Subcutaneous abdominal adipose tissue (tissue), 5 donors: ENCODE measurements around the gene TMC8.
A peak's percentile ranks its signal among the peaks of the same experiment; 100 is the strongest.
"Not testable (repeated sequence)": the region's sequence is repeated elsewhere in the genome, so short reads cannot be mapped to it uniquely, and the experiment has no call there.

Source experiments
- H3K27ac ChIP-seq: one replicate; pipeline ENCODE4 v1.7.0; 2013; ENCODE audit warnings: low read depth, mild to moderate bottlenecking, inconsistent platforms, low read length, moderate library complexity
- H3K27me3 ChIP-seq, 5 donors: one replicate each; pipeline ENCODE4 v1.7.0; 2013; ENCODE audit warnings: low read length in 5 of 5, inconsistent platforms in 1 of 5; ENCODE audit not compliant: control insufficient read depth in 5 of 5, insufficient read depth in 4 of 5
- H3K36me3 ChIP-seq, 5 donors: one replicate each; pipeline ENCODE4 v1.7.0; 2013; ENCODE audit warnings: low read length in 5 of 5; ENCODE audit not compliant: control insufficient read depth in 5 of 5, insufficient read depth in 5 of 5
- H3K4me1 ChIP-seq, 5 donors: one replicate each; pipeline ENCODE4 v1.7.0; 2013; ENCODE audit warnings: low read length in 5 of 5, mild to moderate bottlenecking in 3 of 5, moderate library complexity in 1 of 5; ENCODE audit not compliant: control insufficient read depth in 5 of 5, insufficient read depth in 5 of 5
- H3K4me3 ChIP-seq, 5 donors: one replicate each; pipeline ENCODE4 v1.7.0; 2013; ENCODE audit warnings: low read length in 5 of 5, low read depth in 1 of 5
- H3K9ac ChIP-seq, 5 donors: one replicate each; pipeline ENCODE4 v1.7.0; 2013; ENCODE audit warnings: low read length in 5 of 5, mild to moderate bottlenecking in 4 of 5, moderate library complexity in 3 of 5
- H3K9me3 ChIP-seq, 5 donors: one replicate each; pipeline ENCODE4 v1.7.0; 2013; ENCODE audit warnings: low read length in 5 of 5; ENCODE audit not compliant: control insufficient read depth in 5 of 5
- donor health status: healthy.
- donor health status: healthy.
- donor health status: healthy.
- donor health status: healthy.
- donor health status: healthy.

TMC8 gene

DNA sequence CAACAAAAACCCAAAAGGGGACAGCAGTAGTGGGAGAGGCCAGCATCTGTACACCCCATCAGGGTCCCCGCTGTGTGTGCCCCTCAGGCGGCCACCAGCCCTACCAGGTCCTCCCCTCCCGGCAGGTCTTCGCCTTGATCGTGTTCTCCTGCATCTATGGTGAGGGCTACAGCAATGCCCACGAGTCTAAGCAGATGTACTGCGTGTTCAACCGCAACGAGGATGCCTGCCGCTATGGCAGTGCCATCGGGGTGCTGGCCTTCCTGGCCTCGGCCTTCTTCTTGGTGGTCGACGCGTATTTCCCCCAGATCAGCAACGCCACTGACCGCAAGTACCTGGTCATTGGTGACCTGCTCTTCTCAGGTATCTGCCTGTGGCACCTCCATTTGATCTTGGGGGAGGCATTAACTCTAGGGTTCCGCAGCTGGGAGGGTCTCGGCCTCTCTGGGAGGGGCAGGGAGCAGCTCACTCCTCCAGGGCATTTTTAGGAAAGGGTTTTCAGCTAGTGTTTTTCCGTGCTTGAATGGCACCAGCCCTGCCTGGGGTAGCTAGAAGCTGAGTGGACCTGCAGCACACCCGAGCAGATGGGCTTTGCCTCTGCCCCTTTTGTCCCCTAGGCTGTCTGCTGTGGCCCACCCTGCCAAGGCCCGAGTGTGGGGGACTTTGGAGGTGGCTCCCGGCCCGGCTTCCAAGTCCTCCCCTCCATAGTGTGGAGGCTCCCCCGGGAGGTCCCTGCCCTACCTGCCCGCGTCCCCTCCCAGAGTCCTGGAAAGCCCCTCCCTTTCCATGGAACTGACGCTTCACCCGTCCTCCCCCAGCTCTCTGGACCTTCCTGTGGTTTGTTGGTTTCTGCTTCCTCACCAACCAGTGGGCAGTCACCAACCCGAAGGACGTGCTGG lies 40.4 kb downstream of the TMC8 start:
- Histone ChIP-seq H3K27ac (no peak overlapping the region), H3K9ac (no peak overlapping the region), H3K4me3 (no peak overlapping the region)

GRCh38 chr17:78171591-78172248 lies 41.1 kb downstream of the TMC8 start:
- peaks cover 13 to 80% (median 61%) of the 10 kb centered on the region in 5 donors for H3K4me1 ChIP-seq
- H3K9ac ChIP-seq, H3K27ac ChIP-seq, H3K9me3 ChIP-seq, H3K27me3 ChIP-seq, H3K4me3 ChIP-seq: not testable (repeated sequence)
- peaks cover 0 to 25% (median 19%) of the 10 kb centered on the region in 5 donors for H3K36me3 ChIP-seq

More for the DNA sequence above, 40.4 kb downstream of the TMC8 start:
- H3K36me3 ChIP-seq = peaks cover 0 to 25% (median 19%) of the 10 kb centered on the region in 5 donors
- no peaks in the 10 kb centered on the region for H3K27me3 ChIP-seq
- peaks cover 8 to 72% (median 53%) of the 10 kb centered on the region in 5 donors for H3K4me1 ChIP-seq
- no peaks in the 10 kb centered on the region for H3K9me3 ChIP-seq

- Histone ChIP-seq H3K27ac (peak overlapping the region; percentile 79), H3K4me3 (no peak overlapping the region), H3K4me1 (peaks cover 13 to 82% (median 63%) of the 10 kb centered on the region in 5 donors), H3K36me3 (peaks cover 0 to 25% (median 19%) of the 10 kb centered on the region in 5 donors), H3K9me3 (no peaks in the 10 kb centered on the region), H3K27me3 (no peaks in the 10 kb centered on the region), H3K9ac (peak overlapping the region in 1 of 5 donors; percentile 35)
Measured at GRCh38 chr17:78172249-78173051, 41.9 kb downstream of the TMC8 start.

DNA sequence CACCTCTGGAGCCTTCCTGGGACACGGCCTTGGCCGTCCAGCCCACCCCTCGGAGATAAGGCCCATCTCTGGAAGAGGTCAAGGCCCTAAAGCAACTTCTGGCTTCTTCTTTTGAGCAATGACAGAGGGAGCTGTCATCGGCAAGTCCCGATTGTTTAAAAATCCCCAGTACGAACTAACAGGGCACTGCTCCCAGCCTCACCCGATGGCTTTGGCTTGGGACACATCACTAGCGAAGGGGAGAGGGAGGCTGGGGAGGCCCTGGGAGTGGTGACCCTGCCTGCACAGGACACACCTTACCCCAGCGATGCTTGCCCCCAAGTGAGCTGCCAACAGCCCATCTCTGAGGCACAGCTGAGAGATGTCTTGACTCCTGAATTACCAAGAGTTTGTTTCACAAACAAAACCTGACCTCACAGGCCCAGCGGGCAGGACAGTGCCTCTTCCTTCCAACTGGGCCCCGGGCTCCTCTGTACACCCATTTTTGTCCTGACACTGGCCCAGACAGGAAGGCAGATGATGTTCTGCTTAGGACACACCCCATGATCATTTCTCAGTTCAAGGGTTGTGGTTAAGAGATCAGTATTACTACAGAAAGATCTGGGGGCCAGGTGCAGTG lies 42.6 kb downstream of the TMC8 start:
- Histone ChIP-seq H3K27me3 (no peaks in the 10 kb centered on the region), H3K9me3 (no peaks in the 10 kb centered on the region), H3K36me3 (peaks cover 0 to 25% (median 19%) of the 10 kb centered on the region in 5 donors), H3K27ac (peak overlapping the region; percentile 79), H3K9ac (no peak overlapping the region), H3K4me3 (no peak overlapping the region), H3K4me1 (peaks cover 13 to 77% (median 59%) of the 10 kb centered on the region in 5 donors)

GRCh38 chr17:78174346-78174869 lies 43.8 kb downstream of the TMC8 start:
- Histone ChIP-seq H3K4me3 (no peak overlapping the region), H3K9me3 (no peaks in the 10 kb centered on the region), H3K27me3 (no peaks in the 10 kb centered on the region), H3K36me3 (peaks cover 0 to 25% (median 19%) of the 10 kb centered on the region in 5 donors), H3K27ac (peak overlapping the region; percentile 79), H3K9ac (peak overlapping the region in 3 of 5 donors; percentile 42 to 68 (median 59)), H3K4me1 (peaks cover 13 to 70% (median 53%) of the 10 kb centered on the region in 5 donors)

- peak overlapping the region in 4 of 5 donors; percentile 6 to 68 (median 46) for H3K9ac ChIP-seq
- peaks cover 0 to 25% (median 19%) of the 10 kb centered on the region in 5 donors for H3K36me3 ChIP-seq
- no peaks in the 10 kb centered on the region for H3K27me3 ChIP-seq
- peaks cover 13 to 64% (median 47%) of the 10 kb centered on the region in 5 donors for H3K4me1 ChIP-seq
- H3K4me3 ChIP-seq = no peak overlapping the region
- peak overlapping the region; percentile 79 for H3K27ac ChIP-seq
- no peaks in the 10 kb centered on the region for H3K9me3 ChIP-seq
Measured at GRCh38 chr17:78174870-78175642, 44.5 kb downstream of the TMC8 start.

DNA sequence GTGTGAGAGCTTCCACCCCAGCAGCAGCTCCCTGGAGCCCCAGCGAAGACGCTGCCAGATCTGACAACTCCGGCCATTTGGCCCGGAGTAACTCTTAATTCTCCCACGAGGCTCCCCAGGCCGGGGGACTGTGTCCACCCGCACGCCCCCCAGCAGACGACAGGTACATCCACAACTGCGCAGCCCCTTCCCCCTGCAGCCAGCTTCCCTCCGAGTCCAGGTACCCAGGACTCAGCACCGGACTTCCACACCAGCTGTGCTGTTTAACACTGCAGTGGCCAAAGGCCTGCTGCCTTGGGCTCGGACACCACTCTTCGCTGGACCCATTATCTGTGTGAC lies 45.0 kb downstream of the TMC8 start:
- no peak overlapping the region for H3K9ac ChIP-seq

DNA sequence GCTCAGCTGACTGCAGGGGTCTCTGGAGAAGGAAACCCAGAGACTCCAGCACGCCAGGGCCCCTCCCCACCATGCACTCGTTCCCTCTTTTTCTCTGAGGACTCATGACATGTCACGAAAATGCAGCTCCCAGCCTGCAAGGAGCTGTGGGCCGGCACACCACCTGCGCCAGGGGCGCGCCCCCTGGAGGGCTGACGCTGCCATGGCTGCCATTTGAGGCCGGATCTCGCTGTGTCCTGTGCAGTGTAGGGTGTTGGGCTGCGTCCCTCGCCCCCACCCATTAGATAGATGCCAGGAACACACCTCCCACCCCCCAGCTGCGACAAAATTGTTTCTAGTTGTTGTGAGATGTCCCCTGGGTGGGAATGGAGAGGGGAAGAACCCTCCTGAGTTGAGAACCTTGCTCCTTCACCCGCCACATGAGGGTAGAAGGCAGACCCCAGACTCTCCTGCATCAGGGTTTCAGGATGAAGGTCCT lies 46.0 kb downstream of the TMC8 start:
- peaks cover 13 to 53% (median 44%) of the 10 kb centered on the region in 5 donors for H3K4me1 ChIP-seq

More for the DNA sequence above, 45.0 kb downstream of the TMC8 start:
- Histone ChIP-seq H3K27me3 (no peaks in the 10 kb centered on the region), H3K4me1 (peaks cover 13 to 59% (median 44%) of the 10 kb centered on the region in 5 donors), H3K9me3 (no peaks in the 10 kb centered on the region), H3K27ac (no peak overlapping the region), H3K36me3 (peaks cover 0 to 24% (median 19%) of the 10 kb centered on the region in 5 donors), H3K4me3 (no peak overlapping the region)

More for the DNA sequence above, 46.0 kb downstream of the TMC8 start:
- Histone ChIP-seq H3K9me3 (no peaks in the 10 kb centered on the region), H3K27ac (no peak overlapping the region), H3K36me3 (peaks cover 0 to 14% (median 10%) of the 10 kb centered on the region in 5 donors), H3K27me3 (no peaks in the 10 kb centered on the region), H3K4me3 (no peak overlapping the region), H3K9ac (peak overlapping the region in 1 of 5 donors; percentile 30)
